ENCODE results near the gene WNT3A.

- TF ChIP-seq CTCF (IDR thresholded peaks at IDR 0.05; ENCODE audit: low read depth, low read length) = no peak
- no peak for TF ChIP-seq EZH2phosphoT487 (IDR thresholded peaks at IDR 0.05; ENCODE audit: low read depth)
Observed at GRCh38 chr1:228009828-228010775, 3.3 kb downstream of the WNT3A start.
